ENCODE results near the gene SNRK.

GRCh38 chr3:43330981-43331380, 44.6 kb downstream of the SNRK start:
- TF ChIP-seq CTCF (tag by site-specific recombination; IDR thresholded peaks at IDR 0.05) (no peak), ZIC2 (tag by site-specific recombination; IDR thresholded peaks at IDR 0.05) (no peak), ZNF112 (tag by site-specific recombination; IDR thresholded peaks at IDR 0.05) (no peak), ZNF529 (tag by site-specific recombination; IDR thresholded peaks at IDR 0.05; ENCODE audit: insufficient replicate concordance) (no peak), REST (tag by site-specific recombination; IDR thresholded peaks at IDR 0.05) (no peak), ZNF133 (tag by site-specific recombination; IDR thresholded peaks at IDR 0.05) (no peak), YY2 (tag by site-specific recombination; IDR thresholded peaks at IDR 0.05) (no peak), BCL11A (tag by site-specific recombination; IDR thresholded peaks at IDR 0.05; ENCODE audit: low read depth) (no peak), INSM2 (tag by site-specific recombination; IDR thresholded peaks at IDR 0.05) (no peak), ZNF558 (tag by site-specific recombination; IDR thresholded peaks at IDR 0.05) (no peak), ZNF645 (tag by site-specific recombination; IDR thresholded peaks at IDR 0.05) (no peak)

Data from HEK293 (cell line).